Gastroesophageal sphincter (tissue), 4 donors: ENCODE results near the gene CDH22. TPM values are rescaled to one million over a fixed set of nuclear protein-coding genes. Genes with fewer than 3 reads are reported as not detected.

Experiments used
- ATAC-seq: fragments of 150-250 bp; one replicate; pipeline ENCODE4 v1.9.1; 2016; ENCODE audit warnings: mild to moderate bottlenecking, moderate library complexity
- H3K27ac ChIP-seq, 4 donors: fragments of 200-600 bp; sonication (generic) in 3 of 4; 1 replicate in 3 of 4; 2 replicates in 1 of 4; pipeline ENCODE4 v1.5.1; 2016 to 2019
- H3K27me3 ChIP-seq: fragments of 200-600 bp; sonication (generic); one replicate; pipeline ENCODE4 v1.5.1; 2019
- H3K36me3 ChIP-seq, 2 donors: fragments of 200-600 bp; sonication (generic); one replicate each; pipeline ENCODE4 v1.5.1; 2019; ENCODE audit warnings: control low read depth in 1 of 2
- H3K4me1 ChIP-seq, 3 donors: fragments of 200-600 bp; sonication (generic); 1 replicate in 2 of 3; 2 replicates in 1 of 3; pipeline ENCODE4 v1.5.1; 2016 to 2019; ENCODE audit warnings: control low read depth in 2 of 3
- H3K4me3 ChIP-seq, 2 donors: fragments of 200-600 bp; sonication (generic); one replicate each; pipeline ENCODE4 v1.5.1; 2019; ENCODE audit warnings: mild to moderate bottlenecking in 1 of 2, moderate library complexity in 1 of 2
- H3K9me3 ChIP-seq, 3 donors: fragments of 200-600 bp; sonication (generic); one replicate each; pipeline ENCODE4 v1.5.1; 2017 to 2019; ENCODE audit warnings: control low read depth in 2 of 3
- EP300 ChIP-seq: sonication (generic); formaldehyde crosslinking; IDR thresholded peaks from one replicate; pipeline ENCODE4 v1.6.1; 2017; ENCODE audit warnings: antibody characterized with exemption, mild to moderate bottlenecking
- POLR2A ChIP-seq, 2 donors: fragments of 450-650 bp; IDR thresholded peaks; one replicate each; pipeline ENCODE4 v1.6.1; 2017; ENCODE audit warnings: antibody characterized with exemption in 2 of 2, mild to moderate bottlenecking in 2 of 2, moderate library complexity in 1 of 2
- POLR2AphosphoS5 ChIP-seq: sonication (generic); formaldehyde crosslinking; IDR thresholded peaks from one replicate; pipeline ENCODE4 v1.6.1; 2017; ENCODE audit warnings: antibody characterized with exemption
- WGBS, 2 donors: methylation state at CpG; one replicate each; pipeline ENCODE4 v1.1.5; 2018; ENCODE audit warnings: low coverage in 1 of 2; 5-methylcytosine and 5-hydroxymethylcytosine counted together
- total RNA-seq, 4 donors: library from RNA; depleted of rRNA; stranded (reverse); fragments of >200 nt; gene quantifications; one replicate each; pipeline ENCODE4 v1.1.0, GENCODE V29; 2016
- TF ChIP-seq, protein P1 (sequence below), 4 experiments: fragments of 200-600 bp in 2 of 4; fragments of 450-650 bp in 2 of 4; sonication (generic) in 1 of 4; IDR thresholded peaks; one replicate each; pipeline ENCODE4 v1.5.1; 2017 to 2019; ENCODE audit warnings: antibody characterized with exemption in 4 of 4, mild to moderate bottlenecking in 2 of 4, moderate library complexity in 2 of 4

Gene CDH22
- total RNA-seq, 4 donors from 2014 or later, result 0.15 TPM; not detected in 3

DNA sequence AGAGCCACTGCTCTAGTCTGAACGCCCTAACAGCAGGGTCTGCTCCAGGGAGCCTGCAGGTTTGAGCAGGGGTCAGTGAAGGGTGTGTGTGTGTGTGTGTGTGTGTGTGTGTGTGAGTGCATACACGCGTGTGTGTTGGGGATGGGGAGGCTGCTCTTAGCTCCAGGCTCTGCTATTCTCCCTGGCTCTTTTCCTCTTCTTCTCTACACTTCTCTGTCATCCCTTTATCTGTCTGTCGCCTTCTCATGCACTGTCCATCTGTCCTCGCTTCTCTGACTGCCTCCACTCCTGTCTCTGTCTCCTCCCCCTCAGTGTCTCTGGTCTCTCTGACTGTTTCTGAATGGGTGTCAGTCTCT is 3.4 kb upstream of the CDH22 start:
- no peak overlapping the region for H3K27ac ChIP-seq
- H3K36me3 ChIP-seq, result no peaks in the 10 kb centered on the region
- 7 to 14% methylated on average over 2 to 5 of the region's 5 CpGs for WGBS, 2 donors
- no peak for TF ChIP-seq POLR2AphosphoS5
- no peaks in the 10 kb centered on the region for H3K9me3 ChIP-seq
- H3K4me3 ChIP-seq, result no peak overlapping the region
- peaks cover 0 to 35% (median 19%) of the 10 kb centered on the region in 3 donors for H3K4me1 ChIP-seq
- peaks cover 100% of the 10 kb centered on the region for H3K27me3 ChIP-seq
- no peak for ATAC-seq

DNA sequence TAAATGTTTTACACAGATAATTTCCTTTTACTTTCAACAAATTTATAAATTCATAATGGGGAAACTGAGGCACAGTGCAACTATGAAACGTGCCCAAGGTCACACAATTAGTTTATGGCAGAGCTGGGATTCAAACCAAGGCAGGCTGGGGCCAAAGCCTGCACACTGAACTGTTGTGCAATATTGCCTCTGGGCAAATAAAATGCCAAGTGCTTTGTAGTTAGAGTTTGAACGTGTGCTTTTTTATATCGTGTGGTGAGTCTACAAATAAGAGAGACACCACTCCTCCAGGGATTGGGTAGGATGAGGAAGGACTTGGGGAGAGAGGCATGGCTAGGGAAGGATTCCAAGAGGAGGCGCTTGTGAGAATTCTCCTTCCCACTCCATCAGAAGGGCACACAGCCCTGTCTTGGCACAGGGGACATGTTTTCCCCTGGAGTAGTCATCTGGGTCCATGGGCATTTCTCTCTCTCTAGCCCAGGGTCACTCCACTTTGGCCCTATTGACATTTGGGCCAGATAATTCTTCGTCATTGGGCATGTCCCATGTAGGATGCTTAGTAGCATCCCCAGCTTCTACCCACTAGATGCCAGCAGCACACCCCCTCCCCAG is 2.8 kb upstream of the CDH22 start:
- Histone ChIP-seq H3K27me3 (peaks cover 100% of the 10 kb centered on the region), H3K4me1 (peaks cover 0 to 35% (median 19%) of the 10 kb centered on the region in 3 donors), H3K4me3 (no peak overlapping the region), H3K36me3 (no peaks in the 10 kb centered on the region), H3K27ac (no peak overlapping the region), H3K9me3 (no peaks in the 10 kb centered on the region)
- 25 to 27% methylated on average over 4 to 5 of the region's 5 CpGs for WGBS, 2 donors
- TF ChIP-seq POLR2A (IDR thresholded peaks at IDR 0.05) (no peak), EP300 (no peak), POLR2AphosphoS5 (no peak)
- TF ChIP-seq, protein P1, sequence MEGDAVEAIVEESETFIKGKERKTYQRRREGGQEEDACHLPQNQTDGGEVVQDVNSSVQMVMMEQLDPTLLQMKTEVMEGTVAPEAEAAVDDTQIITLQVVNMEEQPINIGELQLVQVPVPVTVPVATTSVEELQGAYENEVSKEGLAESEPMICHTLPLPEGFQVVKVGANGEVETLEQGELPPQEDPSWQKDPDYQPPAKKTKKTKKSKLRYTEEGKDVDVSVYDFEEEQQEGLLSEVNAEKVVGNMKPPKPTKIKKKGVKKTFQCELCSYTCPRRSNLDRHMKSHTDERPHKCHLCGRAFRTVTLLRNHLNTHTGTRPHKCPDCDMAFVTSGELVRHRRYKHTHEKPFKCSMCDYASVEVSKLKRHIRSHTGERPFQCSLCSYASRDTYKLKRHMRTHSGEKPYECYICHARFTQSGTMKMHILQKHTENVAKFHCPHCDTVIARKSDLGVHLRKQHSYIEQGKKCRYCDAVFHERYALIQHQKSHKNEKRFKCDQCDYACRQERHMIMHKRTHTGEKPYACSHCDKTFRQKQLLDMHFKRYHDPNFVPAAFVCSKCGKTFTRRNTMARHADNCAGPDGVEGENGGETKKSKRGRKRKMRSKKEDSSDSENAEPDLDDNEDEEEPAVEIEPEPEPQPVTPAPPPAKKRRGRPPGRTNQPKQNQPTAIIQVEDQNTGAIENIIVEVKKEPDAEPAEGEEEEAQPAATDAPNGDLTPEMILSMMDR (IDR thresholded peaks at IDR 0.05), result no peak
- ATAC-seq, result no peak

DNA sequence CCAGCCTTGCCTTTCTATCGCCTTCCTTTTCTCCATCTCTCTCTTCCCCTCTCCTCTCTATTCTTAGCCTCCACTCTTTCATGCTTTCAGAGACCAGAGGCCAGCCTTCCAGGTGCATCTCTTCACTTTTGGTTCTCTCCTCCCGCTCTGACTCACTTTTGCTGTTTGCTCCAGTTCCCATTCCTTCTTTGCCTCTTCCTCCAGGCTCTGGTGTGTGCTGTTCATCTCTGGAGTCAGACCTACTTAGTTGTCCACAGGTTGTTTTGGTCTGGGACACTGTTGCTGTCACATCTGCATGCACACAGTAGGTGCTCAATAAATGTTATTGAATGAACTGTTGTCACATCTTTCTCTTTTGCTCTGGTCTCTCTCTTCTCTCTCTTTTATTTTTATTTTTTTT is 1.6 kb upstream of the CDH22 start:
- TF ChIP-seq, protein P1 (IDR thresholded peaks at IDR 0.05), result no peak
- TF ChIP-seq EP300, result no peak
- no peak for TF ChIP-seq POLR2AphosphoS5
- TF ChIP-seq POLR2A (IDR thresholded peaks at IDR 0.05), result no peak
- H3K9me3 ChIP-seq, result no peaks in the 10 kb centered on the region
- H3K36me3 ChIP-seq, result no peaks in the 10 kb centered on the region
- no peak overlapping the region for H3K27ac ChIP-seq
- ATAC-seq, result no peak
- H3K4me1 ChIP-seq, result peaks cover 0 to 35% (median 19%) of the 10 kb centered on the region in 3 donors
- no peak overlapping the region for H3K4me3 ChIP-seq
- peaks cover 100% of the 10 kb centered on the region for H3K27me3 ChIP-seq
- WGBS, 2 donors, result 37% methylated on average over 2 of the region's 2 CpGs; no CpG with 5 or more reads in 1 of the 2 donors

DNA sequence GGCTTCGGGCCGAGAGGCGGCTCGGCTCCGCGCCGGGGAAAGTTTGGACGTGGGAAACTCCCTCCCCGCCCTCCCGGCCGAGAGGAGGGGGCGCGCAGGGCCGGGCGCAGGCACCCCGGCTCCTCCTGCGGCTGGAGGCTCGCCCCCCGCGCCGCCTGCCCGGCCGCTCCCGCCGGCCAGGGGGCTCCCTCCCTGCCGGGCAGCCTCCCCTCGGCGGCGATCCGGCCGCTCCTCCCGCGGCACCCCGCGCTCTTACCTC is 370 bp downstream of the CDH22 start:
- Histone ChIP-seq H3K27ac (no peak overlapping the region), H3K27me3 (peaks cover 100% of the 10 kb centered on the region), H3K36me3 (no peaks in the 10 kb centered on the region), H3K9me3 (no peaks in the 10 kb centered on the region), H3K4me3 (peak overlapping the region in 1 of 2 donors; percentile 57), H3K4me1 (peaks cover 0 to 34% (median 19%) of the 10 kb centered on the region in 3 donors)
- TF ChIP-seq POLR2AphosphoS5, result no peak
- TF ChIP-seq, protein P1 (IDR thresholded peaks at IDR 0.05), result no peak
- TF ChIP-seq POLR2A (IDR thresholded peaks at IDR 0.05), result no peak
- TF ChIP-seq EP300, result no peak
- WGBS, 2 donors, result no CpG with 5 or more reads among the region's 35 CpGs
- no peak for ATAC-seq

DNA sequence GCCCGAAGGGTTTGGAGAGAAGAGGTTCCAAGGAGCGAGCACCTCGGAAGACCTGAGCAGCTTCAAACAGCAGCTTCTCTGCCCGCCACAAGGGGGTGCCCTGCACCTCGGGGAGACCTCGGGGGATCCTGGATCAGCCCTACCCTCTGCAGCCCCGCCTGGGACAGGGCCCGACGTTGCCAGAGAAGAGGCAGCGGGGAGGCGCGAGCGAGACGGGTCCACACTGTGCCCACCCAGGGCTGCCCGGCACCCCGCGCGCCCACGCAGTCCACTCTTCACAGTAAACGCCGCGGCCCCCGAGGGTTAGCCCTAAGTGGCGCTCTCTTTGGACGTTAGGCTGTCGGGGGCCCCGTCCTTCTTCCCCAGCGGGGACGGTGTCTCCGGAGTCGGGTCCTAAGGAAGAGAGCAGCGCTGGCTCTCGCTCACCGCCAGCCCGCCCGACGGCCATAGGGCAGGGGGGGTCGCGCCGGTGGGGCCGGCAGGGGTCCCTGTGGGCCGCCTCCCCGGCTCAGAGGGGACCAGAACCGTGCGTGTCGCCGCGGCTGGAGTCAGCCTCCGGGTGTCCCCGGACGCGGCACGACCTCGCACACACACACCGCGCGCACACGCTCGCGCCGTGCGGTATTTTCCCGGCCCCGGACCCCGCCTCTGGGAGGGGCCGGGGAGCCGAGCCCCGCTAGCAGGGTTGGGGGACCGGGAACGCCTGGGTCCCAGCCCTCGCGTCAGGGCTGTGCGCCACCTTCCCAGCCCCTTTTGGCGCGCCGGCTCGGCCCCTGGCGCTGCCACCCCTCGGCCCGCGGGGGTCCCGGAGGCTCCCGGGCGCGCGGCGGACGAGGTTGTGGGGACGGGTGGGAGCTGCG is 929 bp downstream of the CDH22 start:
- TF ChIP-seq POLR2A (IDR thresholded peaks at IDR 0.05) (no peak), EP300 (no peak), POLR2AphosphoS5 (no peak)
- TF ChIP-seq, protein P1 (IDR thresholded peaks at IDR 0.05), result peak in 3 of 4 experiments; percentile 59 to 76 (median 67)
- Histone ChIP-seq H3K4me3 (peak overlapping the region in 1 of 2 donors; percentile 57), H3K36me3 (no peaks in the 10 kb centered on the region), H3K9me3 (no peaks in the 10 kb centered on the region), H3K4me1 (peaks cover 0 to 29% (median 15%) of the 10 kb centered on the region in 3 donors), H3K27me3 (peaks cover 100% of the 10 kb centered on the region), H3K27ac (no peak overlapping the region)
- peak; percentile 54 for ATAC-seq
- no CpG with 5 or more reads among the region's 90 CpGs for WGBS, 2 donors
